8988T (cell line): Measurements from ENCODE around the gene NUP93.

Experiments
- DNase-seq: peaks from one replicate; pipeline ENCODE4 v3.0.0; 2011

Gene NUP93

GRCh38 chr16:56747486-56748045 lies 17.6 kb downstream of the NUP93 start:
- DNase-seq = no peak

GRCh38 chr16:56748191-56748590 lies 18.3 kb downstream of the NUP93 start:
- no peak for DNase-seq

GRCh38 chr16:56748826-56749225 lies 18.9 kb downstream of the NUP93 start:
- DNase-seq = no peak

- no peak for DNase-seq
These were observed 20.0 kb downstream of the NUP93 start for GRCh38 chr16:56749672-56750491.

GRCh38 chr16:56753410-56753809 lies 23.5 kb downstream of the NUP93 start:
- no peak for DNase-seq

GRCh38 chr16:56755038-56755437 lies 25.1 kb downstream of the NUP93 start:
- DNase-seq = no peak

GRCh38 chr16:56758432-56758831 lies 28.5 kb downstream of the NUP93 start:
- no peak for DNase-seq

GRCh38 chr16:56758930-56759329 lies 29.0 kb downstream of the NUP93 start:
- DNase-seq = no peak

- no peak for DNase-seq
These were observed 33.5 kb downstream of the NUP93 start for GRCh38 chr16:56763291-56763916.

GRCh38 chr16:56764835-56765234 lies 34.9 kb downstream of the NUP93 start:
- no peak for DNase-seq

GRCh38 chr16:56765949-56766348 lies 36.0 kb downstream of the NUP93 start:
- no peak for DNase-seq

GRCh38 chr16:56767024-56767423 lies 37.1 kb downstream of the NUP93 start:
- DNase-seq = no peak

- no peak for DNase-seq
These were observed 39.7 kb downstream of the NUP93 start for GRCh38 chr16:56769677-56770076.

- DNase-seq = no peak
These were observed 41.8 kb downstream of the NUP93 start for GRCh38 chr16:56771558-56772279.

GRCh38 chr16:56773532-56773931 lies 43.6 kb downstream of the NUP93 start:
- DNase-seq = no peak

- DNase-seq = no peak
These were observed 44.2 kb downstream of the NUP93 start for GRCh38 chr16:56774016-56774680.

- no peak for DNase-seq
These were observed 45.2 kb downstream of the NUP93 start for GRCh38 chr16:56775162-56775561.

GRCh38 chr16:56776562-56776961 lies 46.6 kb downstream of the NUP93 start:
- no peak for DNase-seq

- DNase-seq = no peak
These were observed 47.1 kb downstream of the NUP93 start for GRCh38 chr16:56777001-56777400.

- no peak for DNase-seq
These were observed 47.6 kb downstream of the NUP93 start for GRCh38 chr16:56777482-56777881.

- no peak for DNase-seq
These were observed 50.0 kb downstream of the NUP93 start for GRCh38 chr16:56779906-56780305.

- DNase-seq = no peak
These were observed 50.7 kb downstream of the NUP93 start for GRCh38 chr16:56780646-56781045.

GRCh38 chr16:56781528-56781961 lies 51.6 kb downstream of the NUP93 start:
- DNase-seq = no peak
